NCI-H2081 (cell line): ENCODE data around the gene SOCS2.

Experiments used
- DNase-seq, 2 experiments: peaks; one replicate each; lab custom pipeline; 2025; lab: John Stamatoyannopoulos, UW

Gene SOCS2

GRCh38 chr12:93567174-93567573 is 5.3 kb upstream of the SOCS2 start:
- DNase-seq: no peak

- DNase-seq: no peak
Measured at GRCh38 chr12:93568091-93568490, 4.4 kb upstream of the SOCS2 start.

GRCh38 chr12:93569301-93569655 is 3.2 kb upstream of the SOCS2 start:
- no peak for DNase-seq

- DNase-seq: peak; percentile 60 to 61
Measured at GRCh38 chr12:93569656-93570551, 2.6 kb upstream of the SOCS2 start.

GRCh38 chr12:93570552-93571364 is 1.7 kb upstream of the SOCS2 start:
- peak; percentile 67 to 81 for DNase-seq

- DNase-seq: peak; percentile 37 to 53
Measured at GRCh38 chr12:93571365-93571924, 1.0 kb upstream of the SOCS2 start.

- DNase-seq: no peak
Measured at GRCh38 chr12:93572712-93573551, 457 bp downstream of the SOCS2 start.

GRCh38 chr12:93573552-93574223 is 1.2 kb downstream of the SOCS2 start:
- no peak for DNase-seq

- DNase-seq: no peak
Measured at GRCh38 chr12:93577222-93577621, 4.7 kb downstream of the SOCS2 start.

- no peak for DNase-seq
Measured at GRCh38 chr12:93578221-93578620, 5.7 kb downstream of the SOCS2 start.

GRCh38 chr12:93580682-93581081 is 8.2 kb downstream of the SOCS2 start:
- DNase-seq: no peak

- no peak for DNase-seq
Measured at GRCh38 chr12:93581370-93581769, 8.9 kb downstream of the SOCS2 start.

- DNase-seq: no peak
Measured at GRCh38 chr12:93582351-93582750, 9.9 kb downstream of the SOCS2 start.

- DNase-seq: no peak
Measured at GRCh38 chr12:93583627-93584392, 11.3 kb downstream of the SOCS2 start.

- DNase-seq: no peak
Measured at GRCh38 chr12:93585247-93585646, 12.8 kb downstream of the SOCS2 start.

GRCh38 chr12:93587611-93588010 is 15.1 kb downstream of the SOCS2 start:
- no peak for DNase-seq

- DNase-seq: no peak
Measured at GRCh38 chr12:93589081-93589480, 16.6 kb downstream of the SOCS2 start.

GRCh38 chr12:93591137-93591868 is 18.8 kb downstream of the SOCS2 start:
- DNase-seq: peak; percentile 1 to 37

- DNase-seq: no peak
Measured at GRCh38 chr12:93592641-93593406, 20.3 kb downstream of the SOCS2 start.
